ENCODE data around the gene PPM1M. TPM values are rescaled to one million over a fixed set of nuclear protein-coding genes. Genes with fewer than 3 reads are reported as not detected.

Gene PPM1M
- 11.8 and 20.8 TPM in 2 replicates for total RNA-seq

DNA sequence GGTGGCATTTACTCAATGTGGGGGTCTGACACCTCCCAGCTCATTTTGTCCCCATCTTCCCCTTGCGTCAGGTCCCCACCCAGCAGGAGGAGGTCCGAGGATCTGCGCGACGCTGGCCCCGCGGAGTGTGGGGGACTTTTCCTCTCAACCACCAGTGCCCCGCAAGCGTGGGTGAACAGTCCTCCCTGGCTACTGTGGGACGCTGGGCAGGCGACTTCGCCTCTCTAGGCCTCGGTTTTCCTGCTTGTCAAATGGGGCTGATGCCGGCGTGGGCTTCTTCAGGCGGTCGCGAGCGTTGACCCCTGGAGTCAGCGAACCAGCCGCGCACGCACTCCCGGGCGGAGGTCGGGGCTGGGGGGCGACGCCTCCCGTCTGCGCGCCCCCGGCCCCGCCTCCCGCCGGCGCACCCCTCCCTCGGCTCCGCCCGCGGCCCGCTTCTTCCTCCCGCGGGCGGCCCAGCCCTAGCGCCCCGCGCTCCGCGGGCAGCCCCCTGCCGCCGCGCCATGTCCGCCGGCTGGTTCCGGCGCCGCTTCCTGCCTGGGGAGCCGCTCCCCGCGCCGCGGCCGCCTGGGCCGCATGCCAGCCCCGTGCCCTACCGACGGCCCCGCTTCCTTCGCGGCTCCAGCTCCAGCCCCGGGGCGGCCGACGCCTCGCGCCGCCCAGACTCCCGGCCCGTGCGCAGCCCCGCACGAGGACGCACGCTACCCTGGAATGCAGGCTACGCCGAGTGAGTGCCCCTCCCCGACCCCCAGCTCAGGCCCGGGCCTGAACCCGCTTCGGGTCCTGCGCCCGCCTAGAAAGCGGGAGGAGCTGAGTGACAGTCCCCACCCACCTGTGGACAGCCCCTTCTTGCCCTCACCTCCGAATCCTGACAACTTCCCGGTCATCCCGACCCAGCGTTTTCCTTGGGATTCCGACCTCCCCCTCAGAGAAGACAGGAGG is at the start of gene PPM1M:
PPM1M (plus strand) TSS at position 438 of the 942 bp plus-strand sequence; CDS start at position 504, 66 bp downstream.

GRCh38 chr3:52197842-52198625 is 47.5 kb upstream of the PPM1M start, which contains the start of gene ALAS1:
Gene ALAS1 (plus strand): TSS chr3:52198160. CDS start chr3:52199242, 1,082 bp downstream.

GRCh38 chr3:52225452-52226228 is 19.9 kb upstream of the PPM1M start, which contains the start of gene TLR9:
Gene TLR9 (minus strand): TSS chr3:52225645. CDS start chr3:52225529, 116 bp downstream.

GRCh38 chr3:52238761-52239701 is 6.5 kb upstream of the PPM1M start, which contains the start of gene TWF2:
Gene TWF2 (minus strand): TSS chr3:52239158. CDS start chr3:52239016, 142 bp downstream.

DNA sequence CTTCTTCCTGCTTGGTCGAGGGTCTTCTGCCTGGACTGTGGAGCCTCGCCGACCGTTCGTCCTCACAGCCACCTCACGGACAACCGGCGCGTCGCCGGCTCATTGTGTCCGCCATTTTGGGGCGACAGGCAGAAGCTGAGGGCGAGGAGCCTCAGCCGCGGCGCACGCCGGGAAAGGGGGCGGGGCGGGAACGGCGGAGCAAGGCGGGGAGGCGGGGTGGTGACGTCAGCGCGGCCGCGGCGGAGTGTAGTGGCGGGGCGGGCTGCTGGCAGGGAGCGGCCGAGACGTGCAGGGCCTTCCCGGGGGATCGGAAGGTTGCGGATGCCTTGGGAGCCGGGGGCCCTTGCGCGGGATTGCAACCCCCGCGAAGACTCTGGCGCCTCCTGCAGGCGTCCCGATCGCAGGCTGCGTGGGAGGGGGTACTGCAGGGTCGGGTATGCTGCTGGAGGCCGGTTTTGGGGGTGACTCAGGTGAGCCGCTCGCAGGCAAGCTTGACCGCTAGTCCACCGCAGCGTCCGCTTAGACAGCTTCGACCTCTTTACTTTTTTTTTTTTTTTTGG is 33.0 kb downstream of the PPM1M start, which contains the start of gene WDR82:
WDR82 (minus strand) TSS at position 140 of the 560 bp plus-strand sequence. CDS start 288 bp downstream, outside the sequence.

Other genes with a start within 250 kb of the PPM1M start
- 529 and 935 TPM in 2 replicates for gene RPL29, start 249.9 kb upstream of the PPM1M start, total RNA-seq
- gene DUSP7, start 189.2 kb upstream of the PPM1M start, total RNA-seq = 7.0 TPM in 2 replicates
- gene POC1A, start 91.3 kb upstream of the PPM1M start, total RNA-seq = 10.5 and 11.4 TPM in 2 replicates
- gene ALAS1, start 47.6 kb upstream of the PPM1M start, total RNA-seq = 32.7 and 41.0 TPM in 2 replicates
- under 0.01 and 0.06 TPM in 2 replicates for gene TLR9, start 20.1 kb upstream of the PPM1M start, total RNA-seq
- gene TWF2, start 6.6 kb upstream of the PPM1M start, total RNA-seq = 111 and 129 TPM in 2 replicates
- 53.3 and 97.9 TPM in 2 replicates for gene WDR82, start 32.9 kb downstream of the PPM1M start, total RNA-seq
- 14.9 and 17.2 TPM in 2 replicates for gene GLYCTK, start 42.1 kb downstream of the PPM1M start, total RNA-seq
- gene DNAH1, start 70.6 kb downstream of the PPM1M start, total RNA-seq = 1.5 and 7.0 TPM in 2 replicates
- 62.2 and 78.0 TPM in 2 replicates for gene BAP1, start 164.2 kb downstream of the PPM1M start, total RNA-seq
- 3.2 and 4.5 TPM in 2 replicates for gene PHF7, start 164.9 kb downstream of the PPM1M start, total RNA-seq
- gene SEMA3G, start 199.3 kb downstream of the PPM1M start, total RNA-seq = 6.8 and 83.5 TPM in 2 replicates
- 0.25 TPM in 1 of 2 replicates, not detected in the other for gene TNNC1, start 208.3 kb downstream of the PPM1M start, total RNA-seq
- 46.6 and 113 TPM in 2 replicates for gene NISCH, start 209.8 kb downstream of the PPM1M start, total RNA-seq
- 173 and 482 TPM in 2 replicates for gene STAB1, start 249.6 kb downstream of the PPM1M start, total RNA-seq